Gastrocnemius medialis (tissue), 4 donors: ENCODE measurements around the gene MEIS3. TPM values are rescaled to one million over a fixed set of nuclear protein-coding genes. Genes with fewer than 3 reads are reported as not detected.

Experiments used
- ATAC-seq, 2 donors: fragments of 150-250 bp; one replicate each; pipeline ENCODE4 v1.9.1; 2016
- DNase-seq, 2 donors: peaks; one replicate each; pipeline ENCODE4 v3.0.0-alpha.2; 2019
- H3K27ac ChIP-seq, 4 donors: fragments of 200-600 bp; sonication (generic); 1 replicate in 1 of 4; 2 replicates in 3 of 4; pipeline ENCODE4 v1.5.1; 2016 to 2018; ENCODE audit warnings: mild to moderate bottlenecking in 2 of 4, moderate library complexity in 1 of 4
- H3K27me3 ChIP-seq, 3 donors: fragments of 200-600 bp; sonication (generic) in 2 of 3; 1 replicate in 1 of 3; 2 replicates in 2 of 3; pipeline versions ENCODE4 v1.5.1 to v1.6.0; 2016 to 2019; ENCODE audit warnings: mild to moderate bottlenecking in 1 of 3, moderate library complexity in 1 of 3
- H3K36me3 ChIP-seq, 2 donors: fragments of 200-600 bp; sonication (generic) in 1 of 2; one replicate each; pipeline ENCODE4 v1.5.1; 2017 to 2018
- H3K4me1 ChIP-seq, 2 donors: fragments of 200-600 bp; sonication (generic) in 1 of 2; one replicate each; pipeline ENCODE4 v1.5.1; 2016 to 2017; ENCODE audit warnings: mild to moderate bottlenecking in 2 of 2
- H3K4me3 ChIP-seq, 4 donors: fragments of 200-600 bp; sonication (generic) in 3 of 4; 1 replicate in 1 of 4; 2 replicates in 3 of 4; pipeline ENCODE4 v1.5.1; 2016 to 2019; ENCODE audit warnings: mild to moderate bottlenecking in 2 of 4
- H3K9me3 ChIP-seq, 3 donors: fragments of 200-600 bp; sonication (generic) in 2 of 3; 1 replicate in 1 of 3; 2 replicates in 2 of 3; pipeline ENCODE4 v1.5.1; 2016 to 2019
- POLR2A ChIP-seq, 2 donors: fragments of 450-650 bp; IDR thresholded peaks; one replicate each; pipeline ENCODE4 v1.6.1; 2017; ENCODE audit warnings: antibody characterized with exemption in 2 of 2, mild to moderate bottlenecking in 2 of 2, moderate library complexity in 2 of 2
- in situ Hi-C, 4 donors: fragments of 200-750 bp; cut with MboI; loops; one replicate each; pipeline versions ENCODE4 v1.15.0 to v1.8.0; 2017; ENCODE audit warnings: low sequenced_read_pairs in 4 of 4
- intact Hi-C: fragments of 100-400 bp; cut with DNase I; formaldehyde crosslinking; loops from one replicate; pipeline ENCODE4 v1.15.1; 2023; ENCODE audit warnings: low total_unique reads
- total RNA-seq, 4 donors: library from RNA; depleted of rRNA; stranded (reverse); fragments of >200 nt; gene quantifications; one replicate each; pipeline versions ENCODE4 v1.1.0 to v1.2.3, GENCODE V29; 2016
- TF ChIP-seq, protein P1 (sequence below), 5 experiments: fragments of 450-650 bp in 3 of 5; fragments of 200-600 bp in 2 of 5; sonication (generic) in 2 of 5; IDR thresholded peaks in 4 of 5; conservative IDR thresholded peaks in 1 of 5; 1 replicate in 4 of 5; 2 replicates in 1 of 5; pipeline ENCODE4 v1.5.1; 2016 to 2019; ENCODE audit warnings: antibody characterized with exemption in 5 of 5, mild to moderate bottlenecking in 3 of 5, moderate library complexity in 3 of 5

Gene MEIS3
- total RNA-seq, 4 donors from 2014 or later = 0.24 to 5.4 (median 2.2) TPM

DNA sequence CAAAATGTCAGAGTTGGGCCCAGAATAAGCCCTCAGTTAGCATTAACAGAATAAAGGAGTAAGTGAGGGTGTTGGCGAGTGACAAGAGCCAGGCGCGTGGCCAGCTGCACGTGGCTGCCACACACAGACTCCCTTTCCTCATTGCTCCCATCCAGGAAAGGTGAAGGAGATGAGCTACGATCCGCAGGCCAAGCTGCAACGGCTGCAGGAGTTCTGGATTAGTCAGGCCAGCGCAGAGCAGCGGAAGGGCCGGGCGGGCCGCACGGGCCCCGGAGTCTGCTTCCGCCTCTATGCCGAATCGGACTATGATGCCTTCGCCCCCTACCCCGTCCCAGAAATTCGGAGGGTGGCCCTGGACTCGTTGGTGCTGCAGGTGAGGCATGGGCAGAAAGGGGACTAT lies 57.0 kb downstream of the MEIS3 start:
- H3K36me3 ChIP-seq = peaks cover 0 to 83% of the 10 kb centered on the region in 2 donors
- intact Hi-C loops = no loop called here
- DNase-seq (no peak), ATAC-seq (no peak)
- no peak overlapping the region for H3K4me3 ChIP-seq
- H3K27ac ChIP-seq = no peak overlapping the region
- TF ChIP-seq, protein P1, sequence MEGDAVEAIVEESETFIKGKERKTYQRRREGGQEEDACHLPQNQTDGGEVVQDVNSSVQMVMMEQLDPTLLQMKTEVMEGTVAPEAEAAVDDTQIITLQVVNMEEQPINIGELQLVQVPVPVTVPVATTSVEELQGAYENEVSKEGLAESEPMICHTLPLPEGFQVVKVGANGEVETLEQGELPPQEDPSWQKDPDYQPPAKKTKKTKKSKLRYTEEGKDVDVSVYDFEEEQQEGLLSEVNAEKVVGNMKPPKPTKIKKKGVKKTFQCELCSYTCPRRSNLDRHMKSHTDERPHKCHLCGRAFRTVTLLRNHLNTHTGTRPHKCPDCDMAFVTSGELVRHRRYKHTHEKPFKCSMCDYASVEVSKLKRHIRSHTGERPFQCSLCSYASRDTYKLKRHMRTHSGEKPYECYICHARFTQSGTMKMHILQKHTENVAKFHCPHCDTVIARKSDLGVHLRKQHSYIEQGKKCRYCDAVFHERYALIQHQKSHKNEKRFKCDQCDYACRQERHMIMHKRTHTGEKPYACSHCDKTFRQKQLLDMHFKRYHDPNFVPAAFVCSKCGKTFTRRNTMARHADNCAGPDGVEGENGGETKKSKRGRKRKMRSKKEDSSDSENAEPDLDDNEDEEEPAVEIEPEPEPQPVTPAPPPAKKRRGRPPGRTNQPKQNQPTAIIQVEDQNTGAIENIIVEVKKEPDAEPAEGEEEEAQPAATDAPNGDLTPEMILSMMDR (IDR thresholded peaks at IDR 0.05 in 4 of 5, conservative IDR thresholded peaks at IDR 0.05 in 1 of 5) = no peak
- TF ChIP-seq POLR2A (IDR thresholded peaks at IDR 0.05) = no peak
- no peaks in the 10 kb centered on the region for H3K4me1 ChIP-seq
- no peaks in the 10 kb centered on the region for H3K9me3 ChIP-seq
- H3K27me3 ChIP-seq = no peaks in the 10 kb centered on the region
- in situ Hi-C loops = no loop called here

DNA sequence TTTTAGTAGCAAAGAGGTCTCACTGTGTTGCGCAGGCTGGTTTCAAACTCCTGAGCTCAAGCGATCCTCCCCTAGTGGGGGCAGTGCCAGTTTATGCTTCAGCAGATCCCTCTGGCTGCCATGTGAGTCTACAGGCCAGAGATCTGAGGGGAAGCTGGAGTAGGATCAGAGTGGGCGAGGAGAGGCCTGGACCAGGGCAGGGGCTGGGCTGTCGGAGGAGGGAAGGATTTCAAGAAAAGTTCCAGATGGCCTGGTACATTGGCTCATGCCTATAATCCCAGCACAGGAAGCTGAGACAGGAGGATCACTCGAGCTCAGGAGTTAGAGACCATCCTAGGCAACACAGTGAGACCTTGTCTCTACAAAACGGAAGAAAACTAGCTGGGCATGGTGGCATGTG lies 60.4 kb downstream of the MEIS3 start:
- in situ Hi-C loops = no loop called here
- TF ChIP-seq, protein P1 (IDR thresholded peaks at IDR 0.05 in 4 of 5, conservative IDR thresholded peaks at IDR 0.05 in 1 of 5) = no peak
- no peak for TF ChIP-seq POLR2A (IDR thresholded peaks at IDR 0.05)
- no peak overlapping the region for H3K27ac ChIP-seq
- no peaks in the 10 kb centered on the region for H3K4me1 ChIP-seq
- no peak overlapping the region for H3K4me3 ChIP-seq
- H3K36me3 ChIP-seq = peaks cover 0 to 99% of the 10 kb centered on the region in 2 donors
- H3K27me3 ChIP-seq = no peaks in the 10 kb centered on the region
- ATAC-seq (no peak), DNase-seq (no peak)
- intact Hi-C loops = no loop called here
- H3K9me3 ChIP-seq = no peaks in the 10 kb centered on the region

DNA sequence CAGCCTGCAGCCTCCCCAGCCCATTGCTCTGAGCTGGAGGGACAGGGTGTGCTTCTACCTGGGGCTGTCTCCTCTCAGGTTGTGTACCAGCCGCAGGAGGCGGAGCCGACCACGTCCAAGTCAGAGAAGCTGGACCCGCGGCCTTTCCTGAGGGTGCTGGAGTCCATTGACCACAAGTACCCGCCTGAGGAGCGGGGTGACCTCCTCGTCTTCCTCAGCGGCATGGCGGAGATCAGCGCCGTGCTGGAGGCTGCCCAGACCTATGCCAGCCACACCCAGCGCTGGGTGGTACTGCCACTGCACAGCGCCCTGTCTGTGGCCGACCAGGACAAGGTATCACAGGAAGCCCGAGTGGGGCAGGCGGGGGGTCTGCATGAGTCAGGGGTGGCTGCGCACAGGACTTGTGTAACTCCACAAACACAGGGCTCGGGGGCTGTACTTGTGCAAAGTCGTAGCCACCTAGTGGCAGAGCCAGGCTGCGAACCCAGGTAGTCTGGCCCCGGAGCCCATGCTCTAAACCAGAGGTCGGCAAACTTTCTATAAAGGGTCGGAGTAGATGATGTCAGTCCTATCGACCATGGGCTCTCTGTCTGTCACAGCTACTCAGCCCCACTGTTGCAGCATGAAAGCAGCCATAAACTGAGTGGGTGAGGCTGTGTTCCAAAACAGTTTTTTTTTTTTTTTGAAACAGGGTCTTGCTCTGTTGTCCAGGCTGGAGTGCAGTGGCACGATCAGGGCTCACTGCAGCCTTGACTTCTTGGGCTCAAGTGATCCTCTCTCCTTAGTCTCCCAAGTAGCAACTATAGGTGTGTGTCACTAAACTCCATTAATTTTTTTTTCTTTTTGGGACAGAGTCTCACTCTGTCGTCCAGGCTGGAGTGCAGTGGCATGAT lies 61.3 kb downstream of the MEIS3 start:
- DNase-seq = no peak
- H3K9me3 ChIP-seq = no peaks in the 10 kb centered on the region
- peaks cover 0 to 99% of the 10 kb centered on the region in 2 donors for H3K36me3 ChIP-seq
- intact Hi-C loops = no loop called here
- in situ Hi-C loops = no loop called here
- no peaks in the 10 kb centered on the region for H3K4me1 ChIP-seq
- H3K27ac ChIP-seq = no peak overlapping the region
- H3K27me3 ChIP-seq = no peaks in the 10 kb centered on the region
- no peak for ATAC-seq
- no peak overlapping the region for H3K4me3 ChIP-seq
- TF ChIP-seq POLR2A (IDR thresholded peaks at IDR 0.05) = no peak
- TF ChIP-seq, protein P1 (IDR thresholded peaks at IDR 0.05 in 4 of 5, conservative IDR thresholded peaks at IDR 0.05 in 1 of 5) = no peak

GRCh38 chr19:47356900-47357299 lies 62.4 kb downstream of the MEIS3 start:
- no peak for ATAC-seq
- TF ChIP-seq POLR2A (IDR thresholded peaks at IDR 0.05) = no peak
- TF ChIP-seq, protein P1 (IDR thresholded peaks at IDR 0.05 in 4 of 5, conservative IDR thresholded peaks at IDR 0.05 in 1 of 5) = no peak
- Histone ChIP-seq H3K4me3 (no peak overlapping the region), H3K9me3 (no peaks in the 10 kb centered on the region), H3K27ac (no peak overlapping the region), H3K27me3 (no peaks in the 10 kb centered on the region), H3K4me1 (peaks cover 0 to under 1% of the 10 kb centered on the region in 2 donors), H3K36me3 (peaks cover 0 to 94% of the 10 kb centered on the region in 2 donors)
- in situ Hi-C loops (no loop called here), intact Hi-C loops (no loop called here)
- DNase-seq = no peak
